Ishikawa (cell line): Measurements from ENCODE around the gene GNB1L.

Experiments used
- CEBPB ChIP-seq: IDR thresholded peaks from 2 replicates; pipeline ENCODE4 v1.6.1; 2012
- CREB1 ChIP-seq: IDR thresholded peaks from 2 replicates; pipeline ENCODE4 v1.6.1; 2012; ENCODE audit warnings: low read depth
- EP300 ChIP-seq: IDR thresholded peaks from 2 replicates; pipeline ENCODE4 v1.6.1; 2012; ENCODE audit warnings: borderline replicate concordance
- FOXM1 ChIP-seq: IDR thresholded peaks from 2 replicates; pipeline ENCODE4 v1.6.1; 2012; ENCODE audit warnings: low read depth, borderline replicate concordance
- NFIC ChIP-seq: IDR thresholded peaks from 2 replicates; pipeline ENCODE4 v1.6.1; 2012
- TAF1 ChIP-seq: IDR thresholded peaks from 2 replicates; pipeline ENCODE4 v1.6.1; 2012; ENCODE audit warnings: low read depth, mild to moderate bottlenecking
- TCF12 ChIP-seq: IDR thresholded peaks from 2 replicates; pipeline ENCODE4 v1.6.1; 2012; ENCODE audit warnings: low read depth
- TEAD4 ChIP-seq: IDR thresholded peaks from 2 replicates; pipeline ENCODE4 v1.6.1; 2012
- YY1 ChIP-seq: IDR thresholded peaks from 2 replicates; pipeline ENCODE4 v1.6.1; 2012; ENCODE audit warnings: low read depth
- TF ChIP-seq, protein P1 (sequence below): IDR thresholded peaks from 2 replicates; pipeline ENCODE4 v1.6.1; 2012
- TF ChIP-seq, protein P2 (sequence below): IDR thresholded peaks from 2 replicates; pipeline ENCODE4 v1.6.1; 2012
- TF ChIP-seq, protein P3 (sequence below): IDR thresholded peaks from 2 replicates; pipeline ENCODE4 v1.6.1; 2012; ENCODE audit warnings: low read depth, mild to moderate bottlenecking

DNA sequence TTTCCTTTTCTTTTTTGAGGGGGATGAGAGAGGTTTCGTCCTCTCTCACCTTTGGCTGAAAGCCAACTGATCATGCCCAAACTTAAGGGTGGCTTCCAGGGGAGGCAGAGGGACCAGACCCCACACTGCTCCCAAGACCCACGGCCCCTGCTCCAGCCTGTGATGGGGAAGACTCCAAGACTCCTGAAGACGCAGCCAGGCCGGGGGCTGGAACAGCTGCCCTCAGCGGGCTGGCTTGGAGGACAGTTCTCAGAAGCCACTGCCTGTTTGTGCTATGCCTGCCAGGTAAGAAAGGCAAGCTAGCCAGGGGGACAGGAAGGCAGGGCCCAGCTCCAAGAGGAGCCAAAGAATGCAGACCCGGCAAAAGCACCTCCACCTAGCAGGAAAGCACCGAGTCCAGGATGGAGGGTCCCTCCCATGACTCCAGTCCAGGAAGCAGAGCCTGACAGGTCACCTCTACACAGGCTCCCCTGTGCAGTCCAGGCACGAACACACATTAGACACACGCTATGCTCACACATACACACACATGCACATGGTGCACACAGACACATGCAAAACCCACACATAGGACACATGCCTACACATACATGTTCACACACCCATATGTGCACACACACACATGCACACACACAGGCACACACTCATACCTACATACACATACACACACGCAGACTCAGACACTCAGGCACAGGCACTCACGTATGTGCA, 31.3 kb downstream of the GNB1L start:
- TF ChIP-seq NFIC (no peak), CREB1 (no peak), TCF12 (no peak), FOXM1 (no peak), YY1 (no peak), CEBPB (no peak), TAF1 (no peak), EP300 (no peak), TEAD4 (no peak)
- TF ChIP-seq, protein P1, sequence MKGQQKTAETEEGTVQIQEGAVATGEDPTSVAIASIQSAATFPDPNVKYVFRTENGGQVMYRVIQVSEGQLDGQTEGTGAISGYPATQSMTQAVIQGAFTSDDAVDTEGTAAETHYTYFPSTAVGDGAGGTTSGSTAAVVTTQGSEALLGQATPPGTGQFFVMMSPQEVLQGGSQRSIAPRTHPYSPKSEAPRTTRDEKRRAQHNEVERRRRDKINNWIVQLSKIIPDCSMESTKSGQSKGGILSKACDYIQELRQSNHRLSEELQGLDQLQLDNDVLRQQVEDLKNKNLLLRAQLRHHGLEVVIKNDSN: no peak
- TF ChIP-seq, protein P2, sequence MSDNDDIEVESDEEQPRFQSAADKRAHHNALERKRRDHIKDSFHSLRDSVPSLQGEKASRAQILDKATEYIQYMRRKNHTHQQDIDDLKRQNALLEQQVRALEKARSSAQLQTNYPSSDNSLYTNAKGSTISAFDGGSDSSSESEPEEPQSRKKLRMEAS: no peak
- TF ChIP-seq, protein P3, sequence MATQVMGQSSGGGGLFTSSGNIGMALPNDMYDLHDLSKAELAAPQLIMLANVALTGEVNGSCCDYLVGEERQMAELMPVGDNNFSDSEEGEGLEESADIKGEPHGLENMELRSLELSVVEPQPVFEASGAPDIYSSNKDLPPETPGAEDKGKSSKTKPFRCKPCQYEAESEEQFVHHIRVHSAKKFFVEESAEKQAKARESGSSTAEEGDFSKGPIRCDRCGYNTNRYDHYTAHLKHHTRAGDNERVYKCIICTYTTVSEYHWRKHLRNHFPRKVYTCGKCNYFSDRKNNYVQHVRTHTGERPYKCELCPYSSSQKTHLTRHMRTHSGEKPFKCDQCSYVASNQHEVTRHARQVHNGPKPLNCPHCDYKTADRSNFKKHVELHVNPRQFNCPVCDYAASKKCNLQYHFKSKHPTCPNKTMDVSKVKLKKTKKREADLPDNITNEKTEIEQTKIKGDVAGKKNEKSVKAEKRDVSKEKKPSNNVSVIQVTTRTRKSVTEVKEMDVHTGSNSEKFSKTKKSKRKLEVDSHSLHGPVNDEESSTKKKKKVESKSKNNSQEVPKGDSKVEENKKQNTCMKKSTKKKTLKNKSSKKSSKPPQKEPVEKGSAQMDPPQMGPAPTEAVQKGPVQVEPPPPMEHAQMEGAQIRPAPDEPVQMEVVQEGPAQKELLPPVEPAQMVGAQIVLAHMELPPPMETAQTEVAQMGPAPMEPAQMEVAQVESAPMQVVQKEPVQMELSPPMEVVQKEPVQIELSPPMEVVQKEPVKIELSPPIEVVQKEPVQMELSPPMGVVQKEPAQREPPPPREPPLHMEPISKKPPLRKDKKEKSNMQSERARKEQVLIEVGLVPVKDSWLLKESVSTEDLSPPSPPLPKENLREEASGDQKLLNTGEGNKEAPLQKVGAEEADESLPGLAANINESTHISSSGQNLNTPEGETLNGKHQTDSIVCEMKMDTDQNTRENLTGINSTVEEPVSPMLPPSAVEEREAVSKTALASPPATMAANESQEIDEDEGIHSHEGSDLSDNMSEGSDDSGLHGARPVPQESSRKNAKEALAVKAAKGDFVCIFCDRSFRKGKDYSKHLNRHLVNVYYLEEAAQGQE: no peak
